Activated T-cell treated with anti-CD3 and anti-CD28 coated beads, Interleukin-2, amount 50 U/mL, for 1 hour (primary cell): ENCODE data around the gene PRRG2.
"Not testable (repeated sequence)": the region's sequence is repeated elsewhere in the genome, so short reads cannot be mapped to it uniquely, and the experiment has no call there.

Source experiments
- DNase-seq: peaks from one replicate; pipeline ENCODE4 v3.0.0-alpha.2; 2020

Gene PRRG2

DNA sequence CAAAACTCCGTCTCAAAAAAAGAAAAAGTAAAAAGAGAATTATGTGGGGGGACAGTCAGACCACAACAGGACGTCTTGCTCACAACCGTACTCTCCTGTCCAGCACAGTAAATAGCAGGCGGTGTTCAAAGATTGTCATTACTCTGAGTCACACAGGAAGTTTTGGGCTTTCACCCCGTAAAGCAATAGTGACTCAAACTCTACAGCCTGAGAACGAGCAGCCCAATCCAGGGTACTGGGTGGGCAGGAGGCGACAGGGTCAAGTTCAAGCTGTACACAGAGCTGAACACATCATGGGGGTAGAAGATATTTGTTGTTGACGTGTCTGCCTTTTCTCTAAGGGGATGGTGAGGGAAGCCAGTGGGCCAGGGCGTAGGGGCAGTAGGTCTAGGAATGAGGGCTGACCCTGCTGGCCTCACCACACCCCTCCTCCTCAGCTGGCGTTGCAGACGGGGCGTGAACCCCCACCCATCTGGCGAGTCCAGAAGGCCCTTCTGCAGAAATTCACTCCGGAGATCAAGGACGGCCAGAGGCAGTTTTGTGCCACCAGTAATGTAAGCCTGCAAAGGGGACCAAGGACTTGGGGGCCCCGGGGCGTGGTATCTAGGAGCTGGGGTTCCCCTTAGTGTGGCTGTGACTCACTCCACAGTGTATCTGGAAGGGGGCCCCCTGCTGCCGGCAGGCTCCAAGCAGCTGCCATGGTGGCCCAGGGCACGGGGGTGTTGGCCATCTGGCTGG, 33.1 kb downstream of the PRRG2 start:
- DNase-seq = no peak

DNA sequence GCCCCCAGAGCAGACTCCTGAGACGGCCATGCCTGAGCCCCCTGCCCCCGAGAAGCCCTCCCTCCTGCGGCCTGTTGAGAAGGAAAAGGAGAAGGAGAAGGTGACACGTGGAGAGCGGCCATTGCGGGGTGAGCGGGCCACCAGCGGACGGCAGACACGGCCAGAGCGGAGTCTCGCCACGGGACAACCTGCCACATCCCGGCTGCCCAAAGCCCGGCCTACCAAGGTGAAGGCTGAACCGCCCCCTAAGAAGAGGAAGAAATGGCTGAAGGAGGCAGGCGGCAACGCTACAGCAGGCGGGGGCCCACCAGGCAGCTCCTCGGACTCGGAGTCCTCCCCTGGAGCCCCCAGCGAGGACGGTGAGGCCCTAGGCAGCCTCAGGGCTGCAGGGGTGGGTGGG, 34.7 kb downstream of the PRRG2 start:
- DNase-seq = no peak

DNA sequence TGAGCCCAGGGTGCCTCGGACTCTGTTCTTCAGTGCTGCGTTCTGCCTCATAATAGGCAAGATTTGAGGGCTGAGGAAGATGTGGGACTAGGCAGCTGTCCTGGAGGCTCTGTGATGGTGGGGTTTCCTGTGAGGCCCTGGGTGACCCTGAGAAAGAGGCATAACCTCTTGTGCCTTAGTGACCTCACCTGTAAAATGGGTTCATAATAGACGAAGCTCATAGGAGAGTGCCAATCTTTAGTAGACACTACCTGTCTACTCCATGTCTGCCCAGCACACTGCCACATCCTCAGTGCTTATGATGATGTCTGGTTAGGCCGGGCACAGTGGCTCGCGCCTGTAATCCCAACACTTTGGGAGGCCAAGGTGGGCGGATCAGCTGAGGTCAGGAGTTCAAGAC, 35.4 kb downstream of the PRRG2 start:
- DNase-seq = no peak

DNA sequence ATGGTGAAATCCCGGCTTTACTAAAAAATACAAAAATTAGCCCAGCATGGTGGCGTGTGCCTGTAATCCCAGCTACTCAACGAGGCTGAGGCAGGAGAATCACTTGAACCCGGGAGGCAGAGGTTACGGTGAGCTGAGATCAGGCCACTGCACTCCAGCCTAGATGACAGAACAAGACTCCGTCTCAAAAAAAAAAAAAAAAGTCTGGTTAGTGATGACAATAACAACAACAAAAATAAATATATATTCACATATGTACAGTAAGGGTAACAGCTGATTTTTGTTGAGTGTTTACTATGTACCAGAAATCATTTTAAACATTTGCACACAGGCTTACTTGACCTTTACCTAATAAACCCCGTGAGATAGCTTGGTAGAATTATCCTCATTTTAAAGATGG, 35.8 kb downstream of the PRRG2 start:
- DNase-seq = no peak

DNA sequence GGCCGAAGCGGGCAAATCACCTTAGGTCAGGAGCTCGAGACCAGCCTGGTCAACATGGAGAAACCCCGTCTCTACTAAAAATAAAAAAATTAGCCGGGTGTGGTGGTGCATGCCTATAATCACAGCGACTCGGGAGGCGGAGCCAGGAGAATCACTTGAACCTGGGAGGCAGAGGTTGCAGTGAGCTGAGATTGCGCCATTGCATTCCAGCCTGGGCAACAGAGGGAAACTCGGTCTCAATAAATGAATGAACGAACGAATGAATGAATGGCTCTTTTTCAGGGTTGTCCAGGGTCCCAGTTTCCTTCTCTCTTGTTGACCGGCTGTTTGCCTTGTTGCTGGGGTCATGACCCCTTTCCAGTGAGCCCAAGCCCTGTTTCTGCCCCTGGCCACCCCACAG, 36.7 kb downstream of the PRRG2 start:
- DNase-seq = not testable (repeated sequence)

DNA sequence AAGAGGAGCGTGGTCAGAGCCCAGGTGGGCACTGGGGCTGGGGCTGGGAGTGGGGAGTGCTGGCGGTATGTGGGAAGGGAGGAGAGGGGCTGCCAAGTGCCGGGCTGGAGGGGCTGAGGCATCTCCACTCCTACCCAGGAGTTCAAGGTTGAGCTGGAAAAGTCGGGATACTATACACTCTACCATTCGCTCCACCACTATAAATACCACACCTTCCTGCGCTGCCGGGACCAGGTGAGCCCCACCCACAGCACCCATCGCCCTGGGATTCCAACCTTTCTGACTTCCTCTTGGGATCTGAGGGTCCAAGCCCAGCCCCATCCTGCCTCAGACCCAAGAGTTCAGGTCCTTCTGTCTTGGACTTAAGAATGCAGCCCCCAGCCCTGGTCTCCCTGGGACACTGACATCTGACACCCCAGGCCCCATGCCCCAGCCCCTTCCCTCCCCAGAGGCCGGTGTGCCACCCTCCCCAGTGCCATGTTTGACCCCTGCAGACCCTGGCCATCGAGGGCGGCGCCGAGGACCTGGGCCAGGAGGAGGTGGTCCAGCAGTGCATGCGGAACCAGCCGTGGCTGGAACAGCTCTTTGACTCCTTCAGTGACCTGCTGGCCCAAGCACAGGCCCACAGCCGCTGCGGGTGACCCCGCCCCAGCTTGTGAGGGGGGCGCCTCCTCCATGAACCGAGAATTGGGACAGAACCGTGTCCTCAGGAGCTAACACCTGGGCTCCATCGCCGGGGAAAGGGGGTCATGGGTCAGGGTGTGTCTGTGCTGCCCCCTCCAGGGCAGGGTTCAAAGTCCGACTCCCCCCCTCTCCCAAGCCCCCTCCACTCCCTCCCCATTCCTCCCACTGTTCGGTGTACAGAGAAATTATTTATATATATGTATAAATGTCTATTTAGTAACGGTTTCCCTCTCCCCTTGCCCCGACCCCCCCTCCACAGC, 44.1 kb downstream of the PRRG2 start:
- no peak for DNase-seq

DNA sequence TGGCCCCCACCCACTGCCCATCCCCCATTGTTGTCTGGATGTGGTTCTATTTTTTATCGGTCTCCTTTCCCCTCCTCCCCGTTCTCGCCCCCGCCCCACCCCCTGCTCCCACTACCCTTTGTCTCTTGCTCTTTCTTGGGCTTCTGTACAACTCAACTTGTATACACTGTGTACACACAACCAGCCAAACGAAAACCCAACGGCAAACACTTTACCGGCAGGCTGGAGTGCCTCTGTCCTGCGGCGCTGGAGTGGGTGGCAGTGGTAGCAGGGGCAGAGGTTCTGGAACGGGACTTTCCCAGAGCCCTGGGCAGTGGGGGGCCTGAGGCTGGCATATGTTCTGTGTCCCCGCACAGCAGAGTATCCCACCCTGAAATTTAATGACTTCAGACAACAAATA, 45.1 kb downstream of the PRRG2 start:
- DNase-seq = no peak

DNA sequence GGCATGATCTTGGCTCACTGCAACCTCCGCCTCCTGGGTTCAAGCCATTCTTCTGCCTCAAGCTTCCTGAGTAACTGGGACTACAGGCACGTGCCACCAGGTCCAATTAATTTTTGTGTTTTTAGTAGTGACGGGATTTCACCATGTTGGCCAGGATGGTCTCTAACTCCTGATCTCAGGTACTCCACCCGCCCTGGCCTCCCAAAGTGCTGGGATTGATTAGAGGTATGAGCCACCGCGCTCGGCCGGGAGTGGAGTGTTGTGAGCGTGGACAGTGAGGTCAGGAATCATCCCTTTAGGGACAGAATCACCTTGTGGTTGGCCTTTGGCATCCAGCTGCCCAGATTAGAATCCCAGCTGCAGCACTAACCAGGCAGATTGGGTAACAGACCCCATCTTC, 48.5 kb downstream of the PRRG2 start:
- DNase-seq = no peak

DNA sequence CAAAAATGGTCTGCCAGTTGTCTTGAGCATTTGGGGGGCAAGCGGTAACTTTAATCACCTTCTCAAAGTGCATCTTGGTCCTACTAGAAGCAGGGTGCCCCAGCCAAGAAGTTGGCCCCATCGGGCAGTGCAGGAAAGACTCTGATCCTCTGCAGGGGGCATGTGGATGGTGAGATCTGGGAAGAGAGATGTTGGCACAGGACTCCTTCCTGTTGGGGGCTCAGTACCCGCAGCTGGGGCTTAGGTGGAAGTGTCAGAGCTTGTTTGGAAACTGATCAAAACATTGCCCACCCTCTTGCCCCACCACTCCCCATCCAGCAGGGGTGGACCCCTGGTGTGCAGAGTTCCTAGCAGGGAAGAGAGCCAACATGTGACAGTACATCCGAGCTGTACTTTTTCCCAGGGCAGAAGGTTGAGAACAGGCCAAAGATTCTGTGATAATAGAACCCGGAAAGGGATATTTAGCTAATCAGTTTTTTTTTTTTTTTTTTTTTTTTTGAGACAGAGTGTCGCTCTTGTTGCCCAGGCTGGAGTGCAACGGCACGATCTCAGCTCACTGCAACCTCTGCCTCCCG, 50.0 kb downstream of the PRRG2 start:
- DNase-seq = no peak

DNA sequence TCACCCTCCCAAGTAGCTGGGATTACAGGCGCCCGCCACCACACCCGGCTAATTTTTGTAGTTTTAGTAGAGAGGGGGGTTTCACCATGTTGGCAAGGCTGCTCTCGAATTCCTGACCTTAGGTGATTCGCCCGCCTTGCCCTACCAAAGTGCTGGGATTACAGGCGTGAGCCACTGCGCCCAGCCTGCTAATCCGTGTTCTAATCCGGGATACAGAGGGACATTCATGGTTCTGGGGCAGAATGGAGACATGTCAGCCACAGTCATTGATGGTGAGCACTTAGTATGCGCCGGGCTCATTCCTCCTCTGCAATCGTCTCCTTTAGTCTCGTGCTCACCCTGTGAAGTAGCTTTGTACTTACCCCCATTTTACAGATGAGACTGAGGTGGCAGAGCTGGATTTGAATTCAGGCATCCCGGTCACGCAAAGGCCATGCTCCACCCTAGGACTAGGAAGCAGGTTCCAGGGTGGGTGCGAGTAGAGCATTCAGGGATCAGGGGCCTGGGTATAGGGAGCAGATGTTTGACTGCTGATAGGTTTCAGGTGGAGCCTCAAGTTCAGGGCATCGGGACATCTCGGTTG, 50.6 kb downstream of the PRRG2 start:
- no peak for DNase-seq

DNA sequence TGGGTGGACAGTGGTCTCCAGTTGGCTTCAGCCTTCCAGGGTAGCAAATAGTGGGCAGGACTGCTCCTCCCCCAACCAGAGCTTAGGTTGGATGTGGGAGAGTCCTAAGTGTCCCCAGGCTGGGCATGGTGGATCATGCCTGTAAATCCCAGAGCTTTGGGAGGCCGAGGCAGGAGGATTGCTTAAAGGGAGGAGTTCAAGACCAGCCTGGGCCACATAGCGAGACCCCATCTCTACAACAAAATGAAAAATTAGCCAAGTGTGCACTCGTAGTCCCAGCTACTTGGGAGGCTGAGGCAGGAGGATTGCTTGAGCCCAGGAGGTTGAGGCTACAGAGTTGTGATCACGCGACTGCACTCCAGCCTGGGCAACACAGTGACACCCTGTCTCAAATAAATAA, 51.5 kb downstream of the PRRG2 start:
- no peak for DNase-seq

DNA sequence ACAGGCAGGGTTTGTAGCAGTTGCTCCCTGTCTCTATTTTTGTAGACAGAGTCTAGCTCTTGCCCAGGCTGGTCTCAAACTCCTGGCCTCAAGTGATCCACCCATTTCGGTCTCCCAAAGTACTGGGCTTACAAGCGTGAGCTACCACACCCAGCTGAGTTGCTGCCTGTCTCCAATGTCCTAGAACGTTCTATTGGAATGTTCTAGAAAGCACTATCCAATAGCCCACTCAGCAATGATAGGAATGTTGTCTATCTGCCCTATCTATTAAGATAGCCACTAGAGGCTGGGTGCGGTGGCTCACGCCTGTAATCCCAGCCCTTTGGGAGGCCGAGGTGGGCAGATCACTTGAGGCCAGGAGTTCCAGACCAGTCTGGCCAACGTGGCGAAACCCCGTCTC, 52.2 kb downstream of the PRRG2 start:
- not testable (repeated sequence) for DNase-seq

DNA sequence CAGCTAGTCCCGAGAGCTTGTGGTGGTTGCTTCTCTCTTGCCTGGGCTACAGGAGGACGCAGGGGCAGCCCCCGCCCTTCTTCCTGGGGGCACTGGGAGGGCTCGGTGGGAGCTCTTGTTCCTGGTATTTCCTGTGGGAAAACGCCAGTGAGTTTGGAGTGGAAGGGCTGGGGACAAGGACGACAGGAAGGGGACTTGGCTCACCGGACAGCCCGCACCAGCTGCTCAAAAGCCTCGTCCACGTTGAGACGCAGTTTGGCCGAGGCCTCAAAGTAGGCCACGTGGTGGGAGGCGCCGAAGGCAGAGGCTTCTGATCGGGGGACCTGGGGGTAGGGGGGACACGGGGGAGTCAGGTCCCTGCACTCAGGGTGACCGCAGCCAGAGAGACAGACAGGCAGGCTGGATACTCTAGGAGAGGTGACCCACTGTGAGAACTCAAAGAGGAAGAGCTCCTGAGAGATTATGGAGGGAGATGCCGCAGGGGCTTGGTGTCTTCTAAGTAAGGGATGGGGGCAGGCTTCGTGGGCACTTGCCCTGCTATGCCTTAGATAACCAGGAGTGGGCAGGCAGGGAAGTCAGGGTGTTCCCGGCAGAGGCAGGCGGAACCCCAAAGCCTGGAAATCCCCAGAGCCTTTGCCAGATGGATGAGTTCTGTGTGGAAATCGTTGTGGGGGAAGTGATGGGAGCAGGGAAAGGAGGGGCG, 54.6 kb downstream of the PRRG2 start:
- DNase-seq = no peak

DNA sequence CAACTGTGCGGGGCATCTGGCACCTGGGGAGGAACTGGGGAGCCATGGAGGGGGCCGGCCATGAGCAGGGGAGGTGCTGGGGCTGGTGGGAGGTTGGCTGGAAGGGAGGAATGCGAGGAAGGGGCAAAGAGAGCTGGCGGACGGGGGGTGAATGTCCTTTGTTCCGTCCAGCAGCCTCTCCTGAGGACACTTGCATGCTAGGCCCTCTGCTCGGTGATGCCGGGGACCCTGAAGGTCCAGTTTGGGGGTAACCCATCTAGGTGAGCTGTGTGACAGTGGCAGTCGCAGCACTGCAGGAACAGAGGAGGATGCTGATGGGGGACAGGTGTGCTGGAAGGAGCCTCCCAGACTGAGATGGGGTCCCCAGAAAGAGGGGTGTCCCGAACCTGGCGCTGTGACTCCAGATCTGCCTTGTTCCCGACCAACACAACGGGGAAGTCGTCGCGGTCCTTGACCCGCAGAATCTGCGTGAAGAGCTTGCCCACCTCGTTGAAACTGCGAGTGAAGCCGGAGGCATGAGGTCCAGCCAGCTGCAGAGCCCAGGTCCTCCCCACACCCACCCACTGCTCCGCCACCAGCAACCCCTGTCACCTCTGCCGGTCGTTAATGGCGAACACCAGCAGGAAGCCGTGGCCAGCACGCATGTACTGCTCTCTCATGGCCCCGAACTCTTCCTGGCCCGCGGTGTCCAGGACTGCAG, 55.3 kb downstream of the PRRG2 start:
- no peak for DNase-seq

DNA sequence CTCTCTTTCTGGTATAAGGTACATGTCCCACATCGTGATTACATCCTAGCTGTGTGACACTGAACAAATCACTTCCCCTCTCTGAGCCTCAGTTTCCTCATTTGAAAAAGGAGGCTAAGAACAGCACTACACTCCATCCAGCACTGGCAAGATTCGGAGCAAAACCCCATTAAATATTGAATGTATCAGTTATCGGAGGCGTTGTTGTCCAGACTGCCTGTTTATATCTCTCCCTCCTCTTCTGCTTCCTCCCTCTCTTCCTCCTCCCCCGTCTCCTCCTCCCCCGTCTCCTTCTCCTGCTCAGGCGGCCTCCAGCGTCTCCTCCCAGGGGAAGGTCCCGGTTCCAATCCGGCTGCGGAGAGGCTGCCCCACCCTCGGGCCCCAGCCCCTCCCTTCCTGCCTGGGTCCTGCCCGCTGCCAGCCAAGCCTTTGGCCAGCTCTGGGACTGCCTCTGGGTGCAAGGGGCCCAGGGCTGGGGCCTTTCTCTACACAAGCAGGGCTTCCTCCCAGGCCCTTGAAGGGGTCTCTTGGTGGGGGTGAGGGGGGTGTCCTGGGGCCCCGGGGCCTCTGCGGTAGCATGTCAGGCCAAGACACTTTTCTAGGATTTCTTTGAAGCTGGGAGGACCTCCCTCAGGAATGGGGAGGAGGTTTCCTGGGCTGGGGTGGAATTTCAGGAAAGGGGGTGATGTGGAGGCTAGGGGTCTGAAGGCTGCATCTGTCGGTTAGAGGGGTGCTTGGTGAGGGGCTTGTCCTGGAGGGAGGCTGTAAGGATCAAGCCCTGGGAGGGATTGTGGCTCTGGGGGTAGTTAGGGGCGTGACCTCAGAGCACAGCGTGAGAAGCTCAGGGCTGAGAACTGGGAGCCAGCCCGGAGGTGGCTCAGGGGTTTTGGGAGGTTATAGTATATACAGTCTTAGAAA, 57.0 kb downstream of the PRRG2 start:
- no peak for DNase-seq

DNA sequence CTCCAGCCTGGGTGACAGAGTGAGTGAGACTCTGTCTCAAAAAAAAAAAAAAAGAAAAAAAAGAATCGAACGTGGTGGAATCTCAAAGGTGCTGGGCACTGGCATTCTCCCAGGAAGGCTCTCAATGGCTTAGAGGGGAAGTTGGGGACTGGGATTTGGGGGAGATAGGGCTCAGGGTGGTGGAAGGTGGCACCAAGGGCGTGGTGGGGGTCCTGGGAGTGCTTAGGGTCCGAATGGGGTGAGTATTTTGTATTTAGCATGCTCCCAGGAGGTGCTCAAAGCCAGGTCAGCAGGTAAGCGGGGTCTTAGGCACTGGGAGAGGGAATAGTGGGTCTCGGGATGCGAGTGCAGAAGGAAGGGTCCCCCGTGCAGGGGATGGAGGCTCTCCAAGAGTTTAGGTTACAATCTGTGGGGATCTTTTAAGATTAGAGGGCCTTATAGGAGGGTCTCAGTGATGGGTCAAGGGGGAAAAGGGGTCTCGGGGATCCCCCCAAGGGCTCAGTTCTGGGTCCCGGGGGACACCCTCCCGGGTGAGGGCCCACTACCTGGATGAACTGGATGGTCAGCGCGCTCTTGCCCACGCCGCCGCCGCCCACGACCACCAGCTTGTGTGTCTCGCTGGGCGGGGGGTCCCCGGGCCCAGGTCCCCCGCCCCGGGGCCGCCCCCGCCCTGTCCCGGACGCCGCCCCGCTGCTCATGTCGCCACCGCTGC, 58.4 kb downstream of the PRRG2 start:
- no peak for DNase-seq

DNA sequence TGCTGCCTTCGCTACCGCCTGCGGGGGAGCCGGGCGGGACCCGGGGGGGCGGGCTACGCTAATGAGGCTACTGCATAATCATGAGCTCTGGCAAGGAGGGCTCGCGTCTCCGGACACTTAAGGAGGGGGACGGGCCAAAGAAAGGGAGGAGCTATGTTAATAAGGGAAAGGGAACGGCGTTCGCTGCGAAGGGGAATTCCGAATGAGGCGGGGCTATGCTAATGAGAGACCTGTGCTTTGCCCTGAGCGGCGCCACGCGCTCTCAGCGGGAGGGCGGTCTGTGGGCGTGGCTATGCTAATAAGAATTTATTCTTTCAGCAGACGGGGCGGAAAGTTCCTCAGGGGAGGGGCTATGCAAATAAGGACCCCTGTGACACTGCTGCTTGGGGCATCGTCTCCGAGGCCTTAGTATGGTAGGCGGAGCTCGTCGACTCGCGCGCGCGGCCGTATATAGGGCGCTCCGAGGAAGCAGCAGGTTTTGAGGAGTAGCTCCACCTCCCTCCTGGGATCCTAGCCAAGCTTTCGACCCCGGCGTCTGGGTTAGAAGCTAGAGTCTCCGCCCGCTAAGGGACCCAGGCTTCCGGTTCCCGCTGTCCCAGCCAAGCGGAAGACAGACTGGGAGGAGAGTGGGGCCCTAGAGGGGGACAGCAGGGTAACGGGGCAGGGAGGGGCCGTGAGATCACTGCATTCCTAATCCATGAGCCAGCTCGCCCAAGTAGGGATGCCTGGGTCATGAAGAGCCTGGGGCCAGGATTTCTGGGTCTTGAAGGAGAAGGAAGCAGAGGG, 59.2 kb downstream of the PRRG2 start, which contains the start of gene RRAS:
Gene RRAS (minus strand): TSS at position 31 of the 786 bp plus-strand sequence. CDS start 45 bp downstream, outside the sequence.
- peak; percentile 98 for DNase-seq
